Measurements from ENCODE around the gene GAS7. TPM values are rescaled to one million over a fixed set of nuclear protein-coding genes. Genes with fewer than 3 reads are reported as not detected.

GAS7 gene
- total RNA-seq, 4 donors from 2014 or later, result 24.7 to 43.3 (median 38.4) TPM

DNA sequence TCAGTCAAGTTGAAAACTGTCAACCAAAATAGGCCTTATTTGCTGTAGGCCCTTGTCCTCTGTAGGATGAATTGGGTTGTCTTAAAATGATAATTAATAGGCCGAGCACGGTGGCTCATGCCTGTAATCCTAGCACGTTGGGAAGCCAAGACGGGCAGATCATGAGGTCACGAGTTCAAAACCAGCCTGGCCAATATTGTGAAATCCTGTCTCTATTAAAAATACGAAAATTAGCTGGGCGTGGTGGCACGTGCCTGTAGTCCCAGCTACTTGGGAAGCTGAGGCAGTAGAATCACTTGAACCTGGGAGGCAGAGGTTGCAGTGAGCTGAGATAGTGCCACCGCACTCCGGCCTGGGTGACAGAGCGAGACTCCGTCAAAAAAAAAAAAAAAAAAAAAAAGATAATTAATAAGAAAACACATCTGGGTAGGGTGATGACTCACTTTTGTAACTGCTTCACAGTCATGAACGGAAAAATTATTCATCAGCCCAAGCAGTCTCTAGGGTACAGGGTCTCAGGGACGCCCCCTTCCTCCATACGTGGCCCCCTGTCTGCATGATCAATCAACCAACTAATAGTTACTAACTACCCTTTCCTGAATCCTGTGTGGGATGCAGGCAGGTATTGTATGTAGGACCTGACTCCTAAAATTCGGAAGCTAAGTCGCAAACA is 156.4 kb downstream of the GAS7 start:
- TF ChIP-seq, protein P1, sequence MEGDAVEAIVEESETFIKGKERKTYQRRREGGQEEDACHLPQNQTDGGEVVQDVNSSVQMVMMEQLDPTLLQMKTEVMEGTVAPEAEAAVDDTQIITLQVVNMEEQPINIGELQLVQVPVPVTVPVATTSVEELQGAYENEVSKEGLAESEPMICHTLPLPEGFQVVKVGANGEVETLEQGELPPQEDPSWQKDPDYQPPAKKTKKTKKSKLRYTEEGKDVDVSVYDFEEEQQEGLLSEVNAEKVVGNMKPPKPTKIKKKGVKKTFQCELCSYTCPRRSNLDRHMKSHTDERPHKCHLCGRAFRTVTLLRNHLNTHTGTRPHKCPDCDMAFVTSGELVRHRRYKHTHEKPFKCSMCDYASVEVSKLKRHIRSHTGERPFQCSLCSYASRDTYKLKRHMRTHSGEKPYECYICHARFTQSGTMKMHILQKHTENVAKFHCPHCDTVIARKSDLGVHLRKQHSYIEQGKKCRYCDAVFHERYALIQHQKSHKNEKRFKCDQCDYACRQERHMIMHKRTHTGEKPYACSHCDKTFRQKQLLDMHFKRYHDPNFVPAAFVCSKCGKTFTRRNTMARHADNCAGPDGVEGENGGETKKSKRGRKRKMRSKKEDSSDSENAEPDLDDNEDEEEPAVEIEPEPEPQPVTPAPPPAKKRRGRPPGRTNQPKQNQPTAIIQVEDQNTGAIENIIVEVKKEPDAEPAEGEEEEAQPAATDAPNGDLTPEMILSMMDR (IDR thresholded peaks at IDR 0.05; ENCODE audit: low read depth), result no peak

DNA sequence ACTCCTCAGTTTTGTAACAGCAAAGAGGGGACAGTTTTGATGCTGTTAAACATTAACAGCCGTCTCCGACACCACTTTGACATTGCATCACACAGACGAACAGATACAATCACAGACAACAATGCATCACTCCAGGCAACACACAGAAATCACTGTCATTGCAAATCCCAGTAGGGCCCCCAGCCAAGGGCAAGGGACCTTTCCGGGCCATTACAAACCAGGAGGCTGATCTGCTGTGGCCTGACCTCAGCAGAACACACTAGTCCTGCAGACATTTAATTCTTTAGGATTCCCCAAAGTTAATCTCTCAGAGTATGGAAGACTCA is 157.2 kb downstream of the GAS7 start:
- TF ChIP-seq, protein P1 (IDR thresholded peaks at IDR 0.05; ENCODE audit: low read depth), result no peak

DNA sequence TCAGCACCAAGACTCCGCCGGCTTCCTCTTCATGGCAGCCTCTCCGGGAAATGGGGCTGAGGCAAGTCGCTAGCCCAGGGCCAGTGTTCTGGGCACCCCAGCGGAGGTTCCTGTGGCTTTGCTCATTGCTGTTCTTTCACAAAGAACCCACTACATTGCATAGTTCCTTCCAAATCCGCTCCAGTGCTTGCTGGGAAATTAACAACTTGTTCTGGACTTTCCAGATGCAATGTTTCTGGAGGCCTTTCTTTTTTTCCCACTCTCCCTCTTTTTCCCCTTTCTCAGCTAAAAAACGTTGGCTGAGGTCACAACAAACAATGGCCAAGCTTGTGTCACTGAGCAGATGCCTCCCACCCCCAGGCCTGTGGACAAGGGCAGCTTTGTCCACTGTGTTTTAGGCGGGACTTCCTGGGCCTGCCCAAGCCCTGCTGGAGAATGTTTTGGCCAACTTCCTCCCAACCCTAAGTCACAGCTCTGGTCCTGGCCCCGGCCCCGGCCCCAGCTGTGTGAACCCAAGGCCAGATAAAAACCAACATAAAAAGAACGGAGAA is 161.8 kb downstream of the GAS7 start:
- TF ChIP-seq, protein P1 (IDR thresholded peaks at IDR 0.05; ENCODE audit: low read depth), result no peak

DNA sequence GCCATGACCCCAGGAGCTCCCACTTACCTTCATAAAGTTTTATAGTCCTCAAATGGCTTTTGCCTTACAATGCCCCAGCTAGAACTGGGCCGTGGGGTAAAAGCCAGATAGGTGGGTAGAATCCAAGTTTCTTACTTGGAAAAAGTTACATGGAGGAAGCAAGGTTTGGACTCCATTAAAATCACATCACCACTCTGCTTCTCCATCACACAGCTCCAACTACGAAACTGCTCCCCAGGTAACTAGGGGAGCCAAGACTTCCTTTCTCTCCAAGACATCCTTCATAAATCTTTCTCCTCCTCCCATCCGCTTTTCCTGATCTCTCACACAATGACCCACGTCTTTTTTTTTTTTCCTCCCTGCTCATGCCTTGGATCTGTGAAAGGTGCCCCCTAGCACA is 162.5 kb downstream of the GAS7 start:
- TF ChIP-seq, protein P1 (IDR thresholded peaks at IDR 0.05; ENCODE audit: low read depth), result no peak

DNA sequence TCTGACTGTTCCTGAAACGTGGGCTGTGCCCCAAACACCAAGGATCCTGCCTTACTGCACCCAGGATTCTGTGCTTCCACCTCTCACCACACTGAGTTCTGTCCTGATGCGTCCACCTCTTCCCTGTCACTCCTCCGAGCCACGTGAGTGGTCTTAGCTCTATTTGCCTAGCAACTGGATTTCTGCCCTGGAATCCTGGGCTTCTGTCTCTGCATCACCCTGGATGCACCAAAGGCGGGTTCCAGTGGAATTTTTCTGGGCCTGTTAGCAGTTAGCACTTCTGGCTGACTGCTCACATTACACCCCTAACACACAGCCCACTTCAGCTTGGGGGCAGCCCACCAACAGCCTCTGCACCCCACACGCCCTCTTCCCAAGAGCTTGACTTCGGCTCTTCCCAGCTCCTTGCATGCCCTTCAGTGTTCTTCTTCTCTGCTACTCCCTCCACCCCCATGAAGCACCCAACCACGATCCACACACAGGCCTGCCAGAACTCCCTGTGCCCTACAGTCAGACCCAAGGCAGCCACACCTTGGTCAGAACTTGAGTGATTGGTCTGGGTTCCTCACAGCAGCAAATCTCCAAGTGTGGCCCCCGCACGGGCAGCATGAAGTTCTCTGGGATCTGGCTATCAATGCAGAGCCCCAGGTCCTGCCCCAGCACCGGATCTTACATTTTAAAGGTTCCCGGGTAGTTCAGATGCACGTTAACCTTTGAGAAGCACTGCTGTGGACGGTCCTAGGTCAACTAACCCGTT is 163.5 kb downstream of the GAS7 start:
- TF ChIP-seq, protein P1 (IDR thresholded peaks at IDR 0.05; ENCODE audit: low read depth), result no peak

DNA sequence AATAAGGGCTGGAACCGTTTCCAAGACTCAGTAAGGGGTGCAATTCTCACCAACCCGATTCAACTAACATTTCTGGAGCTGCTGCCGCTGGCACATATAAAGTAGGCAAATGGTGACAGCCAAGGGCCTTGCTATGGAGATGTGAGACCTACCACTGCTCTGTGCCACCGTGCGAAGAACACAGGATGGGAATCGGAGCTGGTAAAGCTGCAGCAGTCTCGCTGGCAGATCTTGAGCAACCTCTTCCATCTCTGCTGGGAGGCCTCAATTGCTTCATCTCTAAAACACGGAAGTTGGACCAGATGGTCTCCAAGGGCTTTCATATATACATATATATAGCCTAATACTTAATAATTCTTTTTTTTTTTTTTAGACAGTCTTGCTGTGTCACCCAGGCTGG is 164.4 kb downstream of the GAS7 start:
- TF ChIP-seq, protein P1 (IDR thresholded peaks at IDR 0.05; ENCODE audit: low read depth), result no peak

DNA sequence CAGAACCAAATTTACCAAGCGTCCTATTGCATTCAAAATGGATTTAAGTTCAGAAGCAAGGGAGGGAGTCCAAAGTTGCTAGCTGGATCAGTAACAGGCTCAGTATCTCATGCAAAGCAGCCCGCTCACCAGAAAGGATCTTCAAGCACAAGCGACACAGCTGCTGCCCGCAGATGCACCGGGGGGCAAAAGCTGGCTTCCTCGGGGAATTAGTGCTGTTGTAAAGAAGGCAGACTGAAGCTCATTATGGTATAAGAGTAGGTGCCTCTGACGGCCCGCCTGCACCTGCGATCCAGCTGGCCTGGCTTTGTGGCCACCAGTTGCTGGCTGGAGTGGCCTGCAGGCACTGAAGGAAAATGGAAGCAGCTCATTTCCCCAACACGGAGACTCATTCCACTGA is 165.0 kb downstream of the GAS7 start:
- TF ChIP-seq, protein P1 (IDR thresholded peaks at IDR 0.05; ENCODE audit: low read depth), result no peak

All from subcutaneous adipose tissue (tissue), 4 donors.